ENCODE results near the gene SLC22A5.

The SLC22A5 gene

GRCh38 chr5:132327252-132327955 is 42.1 kb upstream of the SLC22A5 start:
- TF ChIP-seq CTCF (IDR thresholded peaks at IDR 0.05; ENCODE audit: control extremely low read depth, extremely low read depth, low read depth, missing control alignments), result no peak
- no peak for DNase-seq (ENCODE audit: extremely low spot score)
- POLR2A ChIA-PET, result no interaction called here
- CTCF ChIA-PET, result interaction anchor here (0.7 to 1.5 kb wide), 4 partner anchors 10 to 34 kb away, joined by 3 to 4 read pairs (median 3); no protein-coding TSS in a partner anchor

- CTCF ChIA-PET, result interaction anchor here (1.1 to 2.8 kb wide), 3 partner anchors 10 to 32 kb away, joined by 3 to 10 read pairs (median 9); no protein-coding TSS in a partner anchor
Observed at GRCh38 chr5:132334812-132335211, 34.7 kb upstream of the SLC22A5 start.

GRCh38 chr5:132335402-132335801 is 34.1 kb upstream of the SLC22A5 start:
- TF ChIP-seq CTCF (IDR thresholded peaks at IDR 0.05; ENCODE audit: control extremely low read depth, extremely low read depth, low read depth, missing control alignments), result no peak
- POLR2A ChIA-PET, result no interaction called here
- no peak for DNase-seq (ENCODE audit: extremely low spot score)
- CTCF ChIA-PET, result interaction anchor here (2.5 to 2.8 kb wide), 2 partner anchors 10 to 11 kb away, joined by 9 to 10 read pairs; no protein-coding TSS in a partner anchor

More at GRCh38 chr5:132334812-132335211, 34.7 kb upstream of the SLC22A5 start:
- no peak for TF ChIP-seq CTCF (IDR thresholded peaks at IDR 0.05; ENCODE audit: control extremely low read depth, extremely low read depth, low read depth, missing control alignments)
- POLR2A ChIA-PET, result no interaction called here
- DNase-seq (ENCODE audit: extremely low spot score), result no peak

GRCh38 chr5:132339502-132339901 is 30.0 kb upstream of the SLC22A5 start:
- no peak for DNase-seq (ENCODE audit: extremely low spot score)
- no peak for TF ChIP-seq CTCF (IDR thresholded peaks at IDR 0.05; ENCODE audit: control extremely low read depth, extremely low read depth, low read depth, missing control alignments)
- ChIA-PET CTCF (interaction anchor here (0.9 kb wide), 1 partner anchor 14 kb away, joined by 3 read pairs; no protein-coding TSS in a partner anchor), POLR2A (no interaction called here)

- POLR2A ChIA-PET, result no interaction called here
Observed at GRCh38 chr5:132342291-132343180, 27.0 kb upstream of the SLC22A5 start.

More at GRCh38 chr5:132342291-132343180, 27.0 kb upstream of the SLC22A5 start:
- TF ChIP-seq CTCF (IDR thresholded peaks at IDR 0.05; ENCODE audit: control extremely low read depth, extremely low read depth, low read depth, missing control alignments), result no peak
- no peak for DNase-seq (ENCODE audit: extremely low spot score)
- CTCF ChIA-PET, result no interaction called here
